ENCODE measurements around the gene SLC5A11. TPM values are rescaled to one million over a fixed set of nuclear protein-coding genes. Genes with fewer than 3 reads are reported as not detected.
"Not testable (repeated sequence)": the region's sequence is repeated elsewhere in the genome, so short reads cannot be mapped to it uniquely, and the experiment has no call there.

The SLC5A11 gene
- total RNA-seq, 1 experiment from 2014 or later = not detected

- Mint-ChIP-seq H3K27me3 (ENCODE audit: unreplicated experiment) (no peaks in the 10 kb centered on the region), H3K9me3 (ENCODE audit: low read depth, unreplicated experiment) (no peaks in the 10 kb centered on the region), H3K36me3 (ENCODE audit: insufficient read depth, unreplicated experiment) (peaks cover 36% of the 10 kb centered on the region), H3K4me3 (ENCODE audit: low read depth, unreplicated experiment) (no peak overlapping the region), H3K4me1 (ENCODE audit: low read depth, unreplicated experiment) (no peaks in the 10 kb centered on the region), H3K27ac (ENCODE audit: unreplicated experiment) (no peak overlapping the region)
- CTCF ChIA-PET = interaction anchor here (0.6 kb wide), 2 partner anchors 31 to 161 kb away, joined by 3 read pairs; no protein-coding TSS in a partner anchor
- no TSS peak for BruUV-seq (replicated peaks)
- intact Hi-C loops (cut with micrococcal nuclease; ENCODE audit: unreplicated experiment) = loop anchor here (5.0 kb wide), 1 partner anchor 240 kb away; no protein-coding TSS in a partner anchor
- no peak for DNase-seq
- TF ChIP-seq CTCF (IDR thresholded peaks at IDR 0.05; ENCODE audit: unreplicated experiment) = no peak
These were observed 38.5 kb upstream of the SLC5A11 start for GRCh38 chr16:24807301-24807700.

GRCh38 chr16:24810951-24811843, 34.6 kb upstream of the SLC5A11 start:
- no peak for DNase-seq
- peaks cover 54% of the 10 kb centered on the region for H3K36me3 Mint-ChIP-seq (ENCODE audit: insufficient read depth, unreplicated experiment)
- intact Hi-C loops (cut with micrococcal nuclease; ENCODE audit: unreplicated experiment) = no loop called here
- no peaks in the 10 kb centered on the region for H3K27me3 Mint-ChIP-seq (ENCODE audit: unreplicated experiment)
- CTCF ChIA-PET = interaction anchor here (0.6 to 0.7 kb wide), 2 partner anchors 21 to 303 kb away, joined by 3 to 6 read pairs; no protein-coding TSS in a partner anchor
- no peaks in the 10 kb centered on the region for H3K9me3 Mint-ChIP-seq (ENCODE audit: low read depth, unreplicated experiment)
- no peaks in the 10 kb centered on the region for H3K4me1 Mint-ChIP-seq (ENCODE audit: low read depth, unreplicated experiment)
- TF ChIP-seq CTCF (IDR thresholded peaks at IDR 0.05; ENCODE audit: unreplicated experiment) = no peak
- no peak overlapping the region for H3K27ac Mint-ChIP-seq (ENCODE audit: unreplicated experiment)
- no peak overlapping the region for H3K4me3 Mint-ChIP-seq (ENCODE audit: low read depth, unreplicated experiment)
- BruUV-seq (replicated peaks) = no TSS peak

GRCh38 chr16:24812813-24813212, 33.0 kb upstream of the SLC5A11 start:
- CTCF ChIA-PET = interaction anchor here (0.6 kb wide), 1 partner anchor 210 kb away, joined by 5 read pairs; no protein-coding TSS in a partner anchor
- intact Hi-C loops (cut with micrococcal nuclease; ENCODE audit: unreplicated experiment); H3K4me3 Mint-ChIP-seq (ENCODE audit: low read depth, unreplicated experiment); BruUV-seq (replicated peaks); H3K4me1 Mint-ChIP-seq (ENCODE audit: low read depth, unreplicated experiment); H3K27me3 Mint-ChIP-seq (ENCODE audit: unreplicated experiment); H3K27ac Mint-ChIP-seq (ENCODE audit: unreplicated experiment); H3K9me3 Mint-ChIP-seq (ENCODE audit: low read depth, unreplicated experiment); DNase-seq: not testable (repeated sequence)
- H3K36me3 Mint-ChIP-seq (ENCODE audit: insufficient read depth, unreplicated experiment) = peaks cover 55% of the 10 kb centered on the region

- CTCF ChIA-PET = no interaction called here
- intact Hi-C loops (cut with micrococcal nuclease; ENCODE audit: unreplicated experiment) = no loop called here
These were observed 30.7 kb upstream of the SLC5A11 start for GRCh38 chr16:24815021-24815420.

More at GRCh38 chr16:24815021-24815420, 30.7 kb upstream of the SLC5A11 start:
- no peak overlapping the region for H3K27ac Mint-ChIP-seq (ENCODE audit: unreplicated experiment)
- no peak overlapping the region for H3K4me3 Mint-ChIP-seq (ENCODE audit: low read depth, unreplicated experiment)
- BruUV-seq (replicated peaks) = no TSS peak
- DNase-seq = no peak
- no peaks in the 10 kb centered on the region for H3K4me1 Mint-ChIP-seq (ENCODE audit: low read depth, unreplicated experiment)
- H3K27me3 Mint-ChIP-seq (ENCODE audit: unreplicated experiment) = no peaks in the 10 kb centered on the region
- peaks cover 49% of the 10 kb centered on the region for H3K36me3 Mint-ChIP-seq (ENCODE audit: insufficient read depth, unreplicated experiment)
- no peak for TF ChIP-seq CTCF (IDR thresholded peaks at IDR 0.05; ENCODE audit: unreplicated experiment)
- no peaks in the 10 kb centered on the region for H3K9me3 Mint-ChIP-seq (ENCODE audit: low read depth, unreplicated experiment)
